GM21528 (cell line): ENCODE results near the gene HOXB6.

Experiments used
- ATAC-seq: cut with Tn5 transposase; IDR thresholded peaks from one replicate; pipeline ENCODE4 v1.9.1; 2021; ENCODE audit warnings: mild to moderate bottlenecking, moderate library complexity; ENCODE audit not compliant: unreplicated experiment, low FRiP score

Gene HOXB6

GRCh38 chr17:48611213-48611612 is 6.4 kb upstream of the HOXB6 start:
- no peak for ATAC-seq

- ATAC-seq = no peak
Observed at GRCh38 chr17:48610282-48611211, 5.8 kb upstream of the HOXB6 start, which contains the start of gene HOXB7. TSS of gene HOXB7 (minus strand) at chr17:48611017. CDS start at chr17:48610918, 99 bp downstream.

- ATAC-seq = no peak
Observed at GRCh38 chr17:48609759-48610281, 5.0 kb upstream of the HOXB6 start.

- ATAC-seq = no peak
Observed at GRCh38 chr17:48609033-48609432, 4.2 kb upstream of the HOXB6 start.

GRCh38 chr17:48608494-48608834 is 3.7 kb upstream of the HOXB6 start:
- ATAC-seq = no peak

GRCh38 chr17:48606892-48607614 is 2.3 kb upstream of the HOXB6 start:
- ATAC-seq = no peak

- no peak for ATAC-seq
Observed at GRCh38 chr17:48605991-48606891, 1.5 kb upstream of the HOXB6 start.

- ATAC-seq = no peak
Observed at GRCh38 chr17:48605409-48605919, 678 bp upstream of the HOXB6 start.

GRCh38 chr17:48603959-48604769 is 622 bp downstream of the HOXB6 start:
- no peak for ATAC-seq

- ATAC-seq = no peak
Observed at GRCh38 chr17:48601539-48602425, 3.0 kb downstream of the HOXB6 start.

- no peak for ATAC-seq
Observed at GRCh38 chr17:48601207-48601538, 3.6 kb downstream of the HOXB6 start.

- no peak for ATAC-seq
Observed at GRCh38 chr17:48600244-48601098, 4.3 kb downstream of the HOXB6 start.

GRCh38 chr17:48599354-48599753 is 5.4 kb downstream of the HOXB6 start:
- no peak for ATAC-seq

- ATAC-seq = no peak
Observed at GRCh38 chr17:48598736-48599135, 6.0 kb downstream of the HOXB6 start.

GRCh38 chr17:48597778-48598631 is 6.8 kb downstream of the HOXB6 start:
- ATAC-seq = no peak

GRCh38 chr17:48597528-48597777 is 7.3 kb downstream of the HOXB6 start:
- no peak for ATAC-seq
